ENCODE measurements around the gene FBN2.

The FBN2 gene

DNA sequence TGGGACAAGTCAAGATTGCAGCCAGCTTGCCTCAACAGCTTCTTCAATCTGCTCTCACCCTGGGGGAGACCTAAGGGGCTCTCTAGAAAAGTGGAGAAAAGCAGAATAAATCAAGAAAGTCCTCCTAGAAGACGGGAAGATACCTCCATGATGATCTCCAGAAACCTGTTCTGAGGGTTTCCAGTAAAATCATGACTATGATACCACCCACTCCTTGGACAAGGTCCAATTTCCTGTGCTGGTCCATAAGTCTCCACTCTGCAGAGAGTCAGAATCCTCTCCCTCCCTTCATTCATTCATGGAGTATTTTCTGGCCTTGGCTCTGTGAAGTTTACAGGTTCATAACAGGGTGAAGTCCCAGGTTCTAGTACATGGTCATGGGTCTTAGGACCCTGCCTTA is 285.8 kb downstream of the FBN2 start:
- DNase-seq, result no peak
- H3K36me3 ChIP-seq, result no peaks in the 10 kb centered on the region
- no peaks in the 10 kb centered on the region for H3K9me3 ChIP-seq
- H3K4me1 ChIP-seq, result no peaks in the 10 kb centered on the region
- no peak for TF ChIP-seq CTCF (IDR thresholded peaks at IDR 0.05; ENCODE audit: low read depth, low read length)
- H3K4me3 ChIP-seq (ENCODE audit: low read depth, low read length), result no peak overlapping the region
- H3K27me3 ChIP-seq, result no peaks in the 10 kb centered on the region

DNA sequence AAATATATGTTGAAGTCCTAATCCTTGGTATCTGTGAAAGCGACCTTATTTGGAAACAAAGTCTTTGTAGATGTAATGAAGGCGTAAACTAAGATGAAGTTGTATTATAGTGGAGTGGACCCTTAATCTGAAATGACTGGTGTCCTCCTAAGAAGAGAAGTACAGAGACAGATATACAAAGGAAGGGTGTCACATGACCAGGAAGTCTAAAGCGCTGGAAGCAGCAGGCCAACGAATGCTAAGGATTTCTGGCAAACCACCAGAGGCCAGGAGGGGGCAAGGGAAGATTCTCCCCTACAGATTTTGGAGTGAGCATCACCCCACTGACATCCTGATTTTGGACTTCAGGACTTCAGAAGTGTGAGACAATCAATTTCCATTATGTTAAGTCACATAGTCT is 292.1 kb downstream of the FBN2 start:
- H3K36me3 ChIP-seq, result no peaks in the 10 kb centered on the region
- peaks cover 6% of the 10 kb centered on the region for H3K27me3 ChIP-seq
- H3K4me3 ChIP-seq (ENCODE audit: low read depth, low read length), result no peak overlapping the region
- no peaks in the 10 kb centered on the region for H3K9me3 ChIP-seq
- TF ChIP-seq CTCF (IDR thresholded peaks at IDR 0.05; ENCODE audit: low read depth, low read length), result no peak
- H3K4me1 ChIP-seq, result no peaks in the 10 kb centered on the region
- no peak for DNase-seq

- Histone ChIP-seq H3K27me3 (peaks cover 6% of the 10 kb centered on the region), H3K4me3 (ENCODE audit: low read depth, low read length) (no peak overlapping the region), H3K4me1 (no peaks in the 10 kb centered on the region), H3K36me3 (no peaks in the 10 kb centered on the region), H3K9me3 (no peaks in the 10 kb centered on the region)
- no peak for TF ChIP-seq CTCF (IDR thresholded peaks at IDR 0.05; ENCODE audit: low read depth, low read length)
- DNase-seq, result no peak
These were observed 294.0 kb downstream of the FBN2 start for GRCh38 chr5:128243958-128244582.

GRCh38 chr5:128241051-128241695 is 296.9 kb downstream of the FBN2 start:
- no peak overlapping the region for H3K4me3 ChIP-seq (ENCODE audit: low read depth, low read length)

GRCh38 chr5:128237546-128237945 is 300.5 kb downstream of the FBN2 start:
- H3K4me3 ChIP-seq (ENCODE audit: low read depth, low read length), result no peak overlapping the region
- DNase-seq, result no peak
- H3K27me3 ChIP-seq, result no peaks in the 10 kb centered on the region
- H3K4me1 ChIP-seq, result no peaks in the 10 kb centered on the region
- H3K36me3 ChIP-seq, result no peaks in the 10 kb centered on the region
- TF ChIP-seq CTCF (IDR thresholded peaks at IDR 0.05; ENCODE audit: low read depth, low read length), result no peak
- no peaks in the 10 kb centered on the region for H3K9me3 ChIP-seq

More at GRCh38 chr5:128241051-128241695, 296.9 kb downstream of the FBN2 start:
- no peak for DNase-seq
- H3K9me3 ChIP-seq, result no peaks in the 10 kb centered on the region
- TF ChIP-seq CTCF (IDR thresholded peaks at IDR 0.05; ENCODE audit: low read depth, low read length), result no peak
- peaks cover 6% of the 10 kb centered on the region for H3K27me3 ChIP-seq
- no peaks in the 10 kb centered on the region for H3K4me1 ChIP-seq
- H3K36me3 ChIP-seq, result no peaks in the 10 kb centered on the region

- H3K4me1 ChIP-seq, result no peaks in the 10 kb centered on the region
- no peaks in the 10 kb centered on the region for H3K9me3 ChIP-seq
- DNase-seq, result no peak
- H3K27me3 ChIP-seq, result no peaks in the 10 kb centered on the region
- no peak overlapping the region for H3K4me3 ChIP-seq (ENCODE audit: low read depth, low read length)
- H3K36me3 ChIP-seq, result no peaks in the 10 kb centered on the region
- TF ChIP-seq CTCF (IDR thresholded peaks at IDR 0.05; ENCODE audit: low read depth, low read length), result no peak
These were observed 301.0 kb downstream of the FBN2 start for GRCh38 chr5:128237000-128237399.

Measured in BE2C (cell line).